Breast epithelium (tissue), 4 donors: ENCODE measurements around the gene MAD1L1. TPM values are rescaled to one million over a fixed set of nuclear protein-coding genes. Genes with fewer than 3 reads are reported as not detected.

Source experiments
- DNase-seq, 2 donors: peaks; one replicate each; pipeline ENCODE4 v3.0.0-alpha.2; 2019; ENCODE audit warnings: low spot score in 2 of 2
- H3K27ac ChIP-seq, 2 donors: fragments of 200-600 bp; sonication (generic) in 1 of 2; one replicate each; pipeline ENCODE4 v1.5.1; 2016 to 2019; ENCODE audit warnings: mild to moderate bottlenecking in 1 of 2
- H3K27me3 ChIP-seq, 2 donors: fragments of 200-600 bp; sonication (generic) in 1 of 2; one replicate each; pipeline versions ENCODE4 v1.5.1 to v1.6.0; 2017 to 2019; ENCODE audit warnings: control low read depth in 1 of 2, mild to moderate bottlenecking in 1 of 2
- H3K36me3 ChIP-seq: fragments of 200-600 bp; one replicate; pipeline ENCODE4 v1.5.1; 2019
- H3K4me1 ChIP-seq, 2 donors: fragments of 200-600 bp; sonication (generic); one replicate each; pipeline ENCODE4 v1.5.1; 2016 to 2019; ENCODE audit warnings: control low read depth in 1 of 2
- H3K4me3 ChIP-seq, 3 donors: fragments of 200-600 bp; sonication (generic); 1 replicate in 2 of 3; 2 replicates in 1 of 3; pipeline ENCODE4 v1.5.1; 2016 to 2019; ENCODE audit warnings: mild to moderate bottlenecking in 3 of 3, moderate library complexity in 2 of 3
- H3K9me3 ChIP-seq, 2 donors: fragments of 200-600 bp; sonication (generic) in 1 of 2; one replicate each; pipeline ENCODE4 v1.5.1; 2016 to 2019; ENCODE audit warnings: control low read depth in 1 of 2
- CTCF ChIP-seq, 3 donors: fragments of 450-650 bp; IDR thresholded peaks; one replicate each; pipeline ENCODE4 v1.5.1; 2016 to 2017; ENCODE audit warnings: antibody characterized with exemption in 3 of 3, mild to moderate bottlenecking in 3 of 3, moderate library complexity in 3 of 3
- POLR2A ChIP-seq: fragments of 450-650 bp; IDR thresholded peaks from one replicate; pipeline ENCODE4 v1.6.1; 2016; ENCODE audit warnings: antibody characterized with exemption, mild to moderate bottlenecking, moderate library complexity
- POLR2AphosphoS5 ChIP-seq, 3 donors: sonication (generic); formaldehyde crosslinking; IDR thresholded peaks; one replicate each; pipeline ENCODE4 v1.6.1; 2017; ENCODE audit warnings: antibody characterized with exemption in 3 of 3
- intact Hi-C: fragments of 100-400 bp; cut with DNase I; formaldehyde crosslinking; loops from one replicate; pipeline ENCODE4 v1.15.1; 2023; ENCODE audit warnings: low total_unique reads
- total RNA-seq, 3 donors: library from RNA; depleted of rRNA; stranded (reverse); fragments of >200 nt; gene quantifications; one replicate each; pipeline ENCODE4 v1.1.0, GENCODE V29; 2016

The MAD1L1 gene
- total RNA-seq, 3 donors from 2014 or later: 27.7 to 33.9 (median 28.8) TPM

DNA sequence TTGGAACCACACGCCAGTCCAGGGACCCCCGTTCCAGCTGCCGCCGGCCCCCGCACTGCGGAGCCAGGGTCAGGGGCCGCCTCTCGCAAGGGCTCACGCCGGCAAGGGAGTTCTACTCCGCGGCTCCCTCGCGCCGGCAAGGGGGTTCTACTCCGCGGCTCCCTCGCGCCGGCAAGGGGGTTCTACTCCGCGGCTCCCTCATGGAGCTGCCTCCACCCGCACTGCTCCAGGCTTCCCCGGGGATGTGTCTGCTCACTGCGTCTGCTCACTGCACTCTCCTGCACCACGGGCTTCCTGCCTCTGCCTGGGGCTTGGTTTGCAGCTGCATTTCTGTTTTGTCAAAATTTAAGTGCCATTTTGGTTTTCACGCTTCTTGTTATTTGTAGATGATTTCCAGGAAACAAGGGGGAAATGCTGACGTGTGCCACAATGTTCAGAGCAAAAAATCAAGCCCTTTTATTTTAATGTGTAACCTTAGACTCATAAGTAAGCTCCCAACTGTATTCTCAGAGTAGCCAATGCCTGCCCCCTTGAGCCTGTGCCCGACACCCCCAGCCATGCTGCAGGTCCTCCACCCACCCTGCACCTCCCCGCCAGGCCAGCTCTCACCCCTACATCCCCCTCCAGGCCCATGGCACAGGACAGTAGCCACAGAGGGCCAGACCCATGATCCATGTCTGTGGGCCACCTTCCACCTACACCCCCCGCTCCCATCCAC, 246.2 kb downstream of the MAD1L1 start:
- no peak for DNase-seq
- Histone ChIP-seq H3K9me3 (no peaks in the 10 kb centered on the region), H3K4me1 (no peaks in the 10 kb centered on the region), H3K4me3 (no peak overlapping the region), H3K36me3 (no peaks in the 10 kb centered on the region), H3K27me3 (no peaks in the 10 kb centered on the region), H3K27ac (no peak overlapping the region)
- no peak for TF ChIP-seq POLR2A
- intact Hi-C loops: no loop called here

DNA sequence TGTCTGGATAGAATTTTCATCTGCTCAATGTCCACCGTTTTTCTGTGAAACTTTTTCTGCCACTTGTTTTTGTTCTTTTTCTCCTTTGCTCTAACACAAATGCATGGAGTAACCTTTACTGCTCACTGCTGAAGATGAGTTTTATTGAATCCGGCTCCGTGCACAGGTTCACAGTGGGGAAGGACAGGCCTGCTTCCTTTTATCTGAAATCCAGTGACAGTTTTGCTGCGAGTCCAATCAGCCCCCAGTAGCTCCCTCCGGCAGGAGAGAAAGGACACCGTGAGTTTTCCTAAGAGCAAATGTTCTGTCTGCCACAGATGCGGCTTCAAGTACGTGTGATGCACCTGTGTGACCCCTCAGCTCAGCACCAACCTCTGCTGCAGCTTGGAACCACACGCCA, 246.8 kb downstream of the MAD1L1 start:
- intact Hi-C loops: no loop called here
- no peaks in the 10 kb centered on the region for H3K27me3 ChIP-seq
- H3K36me3 ChIP-seq: no peaks in the 10 kb centered on the region
- no peak overlapping the region for H3K4me3 ChIP-seq
- H3K4me1 ChIP-seq: no peaks in the 10 kb centered on the region
- H3K9me3 ChIP-seq: no peaks in the 10 kb centered on the region
- no peak for TF ChIP-seq CTCF (IDR thresholded peaks at IDR 0.05)
- no peak for TF ChIP-seq POLR2A
- no peak for TF ChIP-seq POLR2AphosphoS5 (IDR thresholded peaks at IDR 0.05)
- no peak overlapping the region for H3K27ac ChIP-seq
- DNase-seq: no peak

DNA sequence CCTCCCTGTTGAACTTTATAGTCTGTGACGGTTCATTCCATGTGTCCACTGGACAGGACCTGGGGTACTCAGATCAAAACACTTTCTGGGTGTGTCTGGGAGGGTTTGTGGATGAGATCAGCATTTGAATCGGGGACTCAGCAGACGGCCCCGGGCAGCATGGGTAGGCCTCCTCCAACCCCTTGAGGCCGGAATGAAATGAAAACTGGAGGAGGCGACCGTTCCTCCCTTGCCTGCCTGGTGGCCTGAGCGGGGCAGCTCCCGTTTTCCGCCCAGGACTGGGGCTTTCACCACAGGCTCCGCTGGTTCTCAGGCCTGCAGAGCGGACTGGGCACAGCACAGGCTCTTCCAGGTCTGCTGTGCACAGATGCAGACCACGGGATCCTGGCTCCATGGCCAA, 247.7 kb downstream of the MAD1L1 start:
- no peaks in the 10 kb centered on the region for H3K36me3 ChIP-seq
- DNase-seq: no peak
- no peaks in the 10 kb centered on the region for H3K4me1 ChIP-seq
- no peak for TF ChIP-seq POLR2A
- no peak for TF ChIP-seq CTCF (IDR thresholded peaks at IDR 0.05)
- no peak for TF ChIP-seq POLR2AphosphoS5 (IDR thresholded peaks at IDR 0.05)
- H3K4me3 ChIP-seq: no peak overlapping the region
- H3K9me3 ChIP-seq: no peaks in the 10 kb centered on the region
- intact Hi-C loops: no loop called here
- H3K27ac ChIP-seq: no peak overlapping the region
- H3K27me3 ChIP-seq: no peaks in the 10 kb centered on the region

- Histone ChIP-seq H3K4me1 (no peaks in the 10 kb centered on the region), H3K27ac (no peak overlapping the region), H3K36me3 (no peaks in the 10 kb centered on the region), H3K27me3 (no peaks in the 10 kb centered on the region), H3K9me3 (no peaks in the 10 kb centered on the region), H3K4me3 (no peak overlapping the region)
- no peak for TF ChIP-seq CTCF (IDR thresholded peaks at IDR 0.05)
- TF ChIP-seq POLR2A: no peak
- no peak for TF ChIP-seq POLR2AphosphoS5 (IDR thresholded peaks at IDR 0.05)
- no peak for DNase-seq
- intact Hi-C loops: no loop called here
Observed at GRCh38 chr7:1981878-1982230, 250.9 kb downstream of the MAD1L1 start.

DNA sequence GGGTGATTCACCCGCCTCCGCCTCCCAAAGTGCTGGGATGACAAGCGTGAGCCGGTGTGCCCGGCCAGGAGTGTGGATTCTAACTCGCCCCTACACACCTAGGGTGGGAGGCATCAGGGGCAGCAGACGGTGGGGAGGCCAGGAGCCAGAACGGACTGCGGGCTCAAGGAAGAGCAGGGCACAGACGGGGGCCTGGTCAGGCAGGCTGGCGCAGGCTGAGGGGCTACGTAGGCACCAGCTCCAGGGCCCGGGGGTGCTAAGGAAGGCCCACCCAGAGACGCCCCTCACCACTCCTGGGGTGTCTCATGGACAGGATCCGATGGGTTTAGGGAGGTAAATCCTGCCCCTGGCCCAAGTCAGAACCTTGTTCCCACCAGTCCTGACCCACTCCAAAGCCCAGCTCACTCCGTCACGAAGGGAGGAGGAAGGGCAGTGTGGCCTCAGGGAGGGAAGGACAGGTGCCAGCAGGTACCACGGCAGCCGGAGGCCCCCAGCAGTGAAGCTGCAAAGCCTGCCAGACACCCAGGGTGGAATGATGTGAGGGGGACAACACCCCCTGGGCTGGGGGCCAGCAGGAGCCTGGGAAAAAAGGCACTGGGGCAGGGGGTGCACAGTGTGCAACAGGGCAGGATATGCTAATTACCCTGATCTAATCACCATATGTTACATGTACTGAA, 251.4 kb downstream of the MAD1L1 start:
- no peak for DNase-seq
- Histone ChIP-seq H3K36me3 (no peaks in the 10 kb centered on the region), H3K4me3 (no peak overlapping the region), H3K4me1 (no peaks in the 10 kb centered on the region), H3K27ac (no peak overlapping the region), H3K27me3 (no peaks in the 10 kb centered on the region), H3K9me3 (no peaks in the 10 kb centered on the region)
- intact Hi-C loops: no loop called here
- TF ChIP-seq CTCF (IDR thresholded peaks at IDR 0.05) (no peak), POLR2AphosphoS5 (IDR thresholded peaks at IDR 0.05) (no peak)
